ENCODE data around the gene SYS1. TPM values are rescaled to one million over a fixed set of nuclear protein-coding genes. Genes with fewer than 3 reads are reported as not detected.

SYS1 gene
- total RNA-seq, 4 donors from 2014 or later = 26.6 to 55.0 (median 51.3) TPM

GRCh38 chr20:45373353-45374100 is 10.6 kb downstream of the SYS1 start:
- ATAC-seq (ENCODE audit: low FRiP score) = peak; percentile 91

GRCh38 chr20:45374101-45374467 is 11.1 kb downstream of the SYS1 start:
- DNase-seq (ENCODE audit: low spot score) (no peak), ATAC-seq (ENCODE audit: low FRiP score) (no peak)
- no peak for TF ChIP-seq CTCF (IDR thresholded peaks at IDR 0.05)

More at GRCh38 chr20:45373353-45374100, 10.6 kb downstream of the SYS1 start:
- TF ChIP-seq CTCF (IDR thresholded peaks at IDR 0.05) = peak in 1 of 3 donors; percentile 86
- peak; percentile 72 for DNase-seq (ENCODE audit: low spot score)

GRCh38 chr20:45374966-45375365 is 12.0 kb downstream of the SYS1 start:
- DNase-seq (ENCODE audit: low spot score) (no peak), ATAC-seq (ENCODE audit: low FRiP score) (no peak)
- no peak for TF ChIP-seq CTCF (IDR thresholded peaks at IDR 0.05)

GRCh38 chr20:45377269-45377668 is 14.3 kb downstream of the SYS1 start:
- TF ChIP-seq CTCF (IDR thresholded peaks at IDR 0.05) = no peak
- ATAC-seq (ENCODE audit: low FRiP score) = no peak
- DNase-seq (ENCODE audit: low spot score) = no peak

- DNase-seq (ENCODE audit: low spot score) = no peak
- ATAC-seq (ENCODE audit: low FRiP score) = no peak
- TF ChIP-seq CTCF (IDR thresholded peaks at IDR 0.05) = no peak
These were observed 15.2 kb downstream of the SYS1 start, which contains the start of gene TP53TG5 for GRCh38 chr20:45378191-45378590. Gene TP53TG5 (minus strand): TSS chr20:45378325. CDS start chr20:45378236, 89 bp downstream.

GRCh38 chr20:45387274-45387673 is 24.3 kb downstream of the SYS1 start:
- no peak for ATAC-seq (ENCODE audit: low FRiP score)
- DNase-seq (ENCODE audit: low spot score) = no peak
- TF ChIP-seq CTCF (IDR thresholded peaks at IDR 0.05) = no peak

- no peak for ATAC-seq (ENCODE audit: low FRiP score)
- no peak for DNase-seq (ENCODE audit: low spot score)
- TF ChIP-seq CTCF (IDR thresholded peaks at IDR 0.05) = no peak
These were observed 28.0 kb downstream of the SYS1 start for GRCh38 chr20:45390931-45391330.

Data from omental fat pad (tissue), 4 donors.